Fibroblast of mammary gland (primary cell): ENCODE data around the gene FBXL17.

Experiments used
- DNase-seq: peaks from one replicate; pipeline ENCODE4 v3.0.0-alpha.2; 2010; ENCODE audit warnings: low read depth
- H3K4me3 ChIP-seq: 2 replicates; pipeline ENCODE4 v1.5.1; 2011; ENCODE audit warnings: low read depth, mild to moderate bottlenecking, low read length, moderate library complexity; ENCODE audit not compliant: control insufficient read depth
- CTCF ChIP-seq: conservative IDR thresholded peaks from 2 replicates; pipeline ENCODE4 v1.5.1; 2011; ENCODE audit warnings: low read depth, low read length, inconsistent platforms; ENCODE audit not compliant: control insufficient read depth, insufficient read depth

Gene FBXL17

GRCh38 chr5:108084105-108084504, 297.8 kb downstream of the FBXL17 start:
- peak; percentile 15 for DNase-seq
- TF ChIP-seq CTCF = no peak
- H3K4me3 ChIP-seq = no peak overlapping the region

GRCh38 chr5:108083232-108083631, 298.7 kb downstream of the FBXL17 start:
- no peak for TF ChIP-seq CTCF
- no peak for DNase-seq
- H3K4me3 ChIP-seq = no peak overlapping the region

GRCh38 chr5:108081707-108082106, 300.2 kb downstream of the FBXL17 start:
- TF ChIP-seq CTCF = no peak
- DNase-seq = no peak
- H3K4me3 ChIP-seq = no peak overlapping the region

GRCh38 chr5:108079753-108080152, 302.1 kb downstream of the FBXL17 start:
- DNase-seq = peak; percentile 15
- no peak for TF ChIP-seq CTCF
- H3K4me3 ChIP-seq = no peak overlapping the region

- no peak overlapping the region for H3K4me3 ChIP-seq
- no peak for DNase-seq
- no peak for TF ChIP-seq CTCF
These were observed 303.0 kb downstream of the FBXL17 start for GRCh38 chr5:108078882-108079281.

GRCh38 chr5:108078345-108078744, 303.6 kb downstream of the FBXL17 start:
- H3K4me3 ChIP-seq = no peak overlapping the region
- no peak for DNase-seq
- no peak for TF ChIP-seq CTCF

- no peak for DNase-seq
- no peak for TF ChIP-seq CTCF
- no peak overlapping the region for H3K4me3 ChIP-seq
These were observed 307.3 kb downstream of the FBXL17 start for GRCh38 chr5:108074626-108075025.
